Dermis microvascular lymphatic vessel endothelial cell (primary cell): ENCODE measurements around the gene SLC39A13. TPM values are rescaled to one million over a fixed set of nuclear protein-coding genes. Genes with fewer than 3 reads are reported as not detected.

Source experiments
- DNase-seq, 2 donors: peaks; one replicate each; pipeline versions ENCODE4 v3.0.0 to v3.0.0-alpha.2; 2010; ENCODE audit warnings: low read depth in 2 of 2
- total RNA-seq: library from RNA; depleted of rRNA; stranded (reverse); fragments of >200 nt; gene quantifications from 2 replicates; pipeline ENCODE4 v1.2.1, GENCODE V29; 2014

The SLC39A13 gene
- total RNA-seq, 1 donor from 2014 or later, result 32.5 TPM

DNA sequence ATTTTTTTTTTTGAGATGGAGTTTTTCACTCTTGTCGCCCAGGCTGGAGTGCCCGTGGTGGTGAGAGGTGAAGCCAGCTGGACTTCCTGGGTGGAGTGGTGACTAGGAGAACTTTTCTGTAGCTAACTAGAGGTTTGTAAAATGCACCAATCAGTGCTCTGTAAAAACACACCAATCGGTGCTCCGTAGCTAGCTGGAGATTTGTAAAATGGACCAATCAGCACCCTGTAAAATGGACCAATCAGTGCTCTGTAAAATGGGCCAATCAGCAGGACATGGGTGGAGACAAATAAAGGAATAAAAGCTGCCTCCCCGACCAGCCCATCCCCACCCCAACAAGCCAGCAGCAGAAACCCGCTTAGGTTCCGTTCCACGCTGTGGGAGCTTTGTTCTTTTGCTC lies 45.0 kb downstream of the SLC39A13 start:
- DNase-seq, result no peak

DNA sequence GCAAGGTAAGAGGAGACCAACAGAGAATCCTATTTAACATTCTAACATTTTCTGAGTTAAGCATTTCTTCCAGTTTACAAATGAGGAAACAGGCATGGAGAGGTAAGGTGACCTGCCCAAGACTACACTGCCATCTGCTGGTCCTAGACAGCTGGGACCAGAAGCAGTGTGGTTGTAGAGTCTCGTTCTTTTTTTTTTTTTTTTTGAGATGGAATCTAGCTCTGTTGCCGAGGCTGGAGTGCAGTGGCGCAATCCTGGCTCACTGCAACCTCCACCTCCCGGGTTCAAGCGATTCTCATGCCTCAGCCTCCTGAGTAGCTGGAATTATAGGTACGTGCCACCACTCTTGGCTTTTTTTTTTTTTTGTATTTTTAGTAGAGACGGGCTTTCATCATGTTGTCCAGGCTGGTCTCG lies 45.9 kb downstream of the SLC39A13 start:
- peak; percentile 81 to 85 for DNase-seq

GRCh38 chr11:47460571-47461235 lies 52.3 kb downstream of the SLC39A13 start:
- DNase-seq, result no peak

DNA sequence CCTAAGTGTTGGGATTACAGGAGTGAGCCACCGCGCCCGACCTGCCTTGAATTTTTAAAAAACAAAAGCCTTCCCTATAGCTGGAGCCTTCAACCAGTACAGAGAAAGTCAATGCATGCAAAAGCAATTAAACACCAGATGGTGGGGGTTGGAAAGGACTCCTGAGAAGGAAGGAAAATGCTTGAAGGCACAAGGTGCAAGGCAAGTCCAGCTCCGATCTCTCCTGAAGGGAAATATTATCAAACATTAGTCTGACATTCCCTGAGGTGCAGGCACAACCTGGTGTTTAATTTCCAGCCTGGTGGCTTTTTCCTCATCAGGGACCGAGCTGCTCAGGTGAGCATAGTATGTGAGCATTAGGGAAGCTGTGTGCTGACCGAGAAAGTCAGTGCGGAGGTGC lies 53.5 kb downstream of the SLC39A13 start:
- DNase-seq, result no peak

DNA sequence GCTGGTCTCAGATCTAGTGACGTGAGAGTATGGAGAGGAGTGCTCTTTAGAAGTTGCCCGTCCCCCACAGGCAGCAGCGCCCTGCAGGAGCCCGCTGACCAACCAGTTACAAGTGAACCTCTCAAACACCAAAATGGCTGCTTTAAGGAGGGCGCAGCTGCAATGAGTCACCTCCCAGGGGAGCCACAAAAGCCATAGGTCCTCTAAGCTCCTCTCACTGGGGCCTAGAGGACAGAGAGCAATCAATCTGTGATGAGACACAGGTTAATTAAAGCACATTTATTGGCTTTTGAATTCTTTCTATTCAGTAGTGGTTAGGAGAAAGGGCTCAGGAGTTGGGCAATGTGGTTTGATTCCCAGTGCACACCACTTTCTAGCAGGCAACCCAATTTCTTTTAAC lies 56.1 kb downstream of the SLC39A13 start:
- no peak for DNase-seq

Other genes with a start within 250 kb of the SLC39A13 start
- 73.6 and 94.6 TPM in 2 replicates for gene ARFGAP2, start 231.7 kb upstream of the SLC39A13 start, total RNA-seq
- gene PACSIN3, start 222.2 kb upstream of the SLC39A13 start, total RNA-seq, result 16.2 and 21.4 TPM in 2 replicates
- gene DDB2, start 193.6 kb upstream of the SLC39A13 start, total RNA-seq, result 39.7 and 61.1 TPM in 2 replicates
- gene ACP2, start 159.8 kb upstream of the SLC39A13 start, total RNA-seq, result 23.2 and 42.6 TPM in 2 replicates
- gene NR1H3, start 150.6 kb upstream of the SLC39A13 start, total RNA-seq, result 30.6 and 33.0 TPM in 2 replicates
- gene MADD, start 138.5 kb upstream of the SLC39A13 start, total RNA-seq, result 15.5 and 23.3 TPM in 2 replicates
- not detected in 2 replicates for gene MYBPC3, start 55.9 kb upstream of the SLC39A13 start, total RNA-seq
- under 0.01 TPM in 1 of 2 replicates, not detected in the other for gene SPI1, start 30.0 kb upstream of the SLC39A13 start, total RNA-seq
- gene PSMC3, start 17.8 kb downstream of the SLC39A13 start, total RNA-seq, result 163 and 166 TPM in 2 replicates
- 0.13 and 0.25 TPM in 2 replicates for gene RAPSN, start 40.5 kb downstream of the SLC39A13 start, total RNA-seq
- 57.9 and 84.6 TPM in 2 replicates for gene CELF1, start 144.5 kb downstream of the SLC39A13 start, total RNA-seq
- gene PTPMT1, start 157.0 kb downstream of the SLC39A13 start, total RNA-seq, result 65.0 and 67.9 TPM in 2 replicates
- gene KBTBD4, start 170.4 kb downstream of the SLC39A13 start, total RNA-seq, result 29.3 and 38.2 TPM in 2 replicates
- 75.0 and 85.7 TPM in 2 replicates for gene NDUFS3, start 170.5 kb downstream of the SLC39A13 start, total RNA-seq
- not detected in 2 replicates for gene FAM180B, start 178.1 kb downstream of the SLC39A13 start, total RNA-seq
- 0.13 TPM in 1 of 2 replicates, not detected in the other for gene C1QTNF4, start 185.8 kb downstream of the SLC39A13 start, total RNA-seq
- gene MTCH2, start 234.0 kb downstream of the SLC39A13 start, total RNA-seq, result 85.2 and 106 TPM in 2 replicates